ENCODE data around the gene MICOS13. TPM values are rescaled to one million over a fixed set of nuclear protein-coding genes. Genes with fewer than 3 reads are reported as not detected.

MICOS13 gene
- total RNA-seq, 2 experiments from 2014 or later: 38.7 to 39.5 TPM

GRCh38 chr19:5697022-5697889 is 16.9 kb upstream of the MICOS13 start:
- ChIA-PET POLR2A (interaction anchor here (2.2 to 2.8 kb wide), 2 partner anchors 11 to 16 kb away, joined by 7 to 10 read pairs; no protein-coding TSS in a partner anchor), CTCF (no interaction called here)
- H3K27ac Mint-ChIP-seq: no peak overlapping the region
- H3K27me3 Mint-ChIP-seq: no peaks in the 10 kb centered on the region
- peaks cover 13% of the 10 kb centered on the region for H3K4me1 Mint-ChIP-seq
- H3K36me3 Mint-ChIP-seq (ENCODE audit: low read depth): peaks cover 53% of the 10 kb centered on the region
- H3K4me3 Mint-ChIP-seq: no peak overlapping the region
- no peaks in the 10 kb centered on the region for H3K9me3 Mint-ChIP-seq
- no peak for DNase-seq

GRCh38 chr19:5696196-5697021 is 16.1 kb upstream of the MICOS13 start:
- Mint-ChIP-seq H3K4me3 (no peak overlapping the region), H3K9me3 (no peaks in the 10 kb centered on the region), H3K27ac (no peak overlapping the region), H3K27me3 (no peaks in the 10 kb centered on the region), H3K36me3 (ENCODE audit: low read depth) (peaks cover 54% of the 10 kb centered on the region), H3K4me1 (peaks cover 18% of the 10 kb centered on the region)
- DNase-seq: no peak
- ChIA-PET POLR2A (interaction anchor here (0.9 to 2.8 kb wide), 2 partner anchors 17 to 22 kb away, joined by 4 to 10 read pairs; no protein-coding TSS in a partner anchor), CTCF (no interaction called here)

- POLR2A ChIA-PET: interaction anchor here (0.9 kb wide), 1 partner anchor 23 kb away, joined by 4 read pairs; no protein-coding TSS in a partner anchor
- no peak for DNase-seq
- Mint-ChIP-seq H3K36me3 (ENCODE audit: low read depth) (peaks cover 54% of the 10 kb centered on the region), H3K4me3 (no peak overlapping the region), H3K27ac (no peak overlapping the region), H3K27me3 (no peaks in the 10 kb centered on the region), H3K9me3 (no peaks in the 10 kb centered on the region), H3K4me1 (peaks cover 23% of the 10 kb centered on the region)
- CTCF ChIA-PET: no interaction called here
These were observed 15.4 kb upstream of the MICOS13 start for GRCh38 chr19:5695649-5696195.

GRCh38 chr19:5694956-5695648 is 14.8 kb upstream of the MICOS13 start:
- Mint-ChIP-seq H3K36me3 (ENCODE audit: low read depth) (peaks cover 57% of the 10 kb centered on the region), H3K27me3 (no peaks in the 10 kb centered on the region), H3K27ac (no peak overlapping the region), H3K4me3 (no peak overlapping the region), H3K9me3 (no peaks in the 10 kb centered on the region), H3K4me1 (peaks cover 24% of the 10 kb centered on the region)
- DNase-seq: no peak
- ChIA-PET CTCF (no interaction called here), POLR2A (interaction anchor here (0.9 kb wide), 1 partner anchor 24 kb away, joined by 4 read pairs; no protein-coding TSS in a partner anchor)

GRCh38 chr19:5694167-5694955 is 14.0 kb upstream of the MICOS13 start:
- ChIA-PET CTCF (no interaction called here), POLR2A (interaction anchor here (1.1 kb wide), 1 partner anchor 86 kb away, joined by 3 read pairs; no protein-coding TSS in a partner anchor)
- Mint-ChIP-seq H3K27ac (no peak overlapping the region), H3K4me1 (peaks cover 29% of the 10 kb centered on the region), H3K27me3 (no peaks in the 10 kb centered on the region), H3K4me3 (no peak overlapping the region), H3K36me3 (ENCODE audit: low read depth) (peaks cover 58% of the 10 kb centered on the region), H3K9me3 (no peaks in the 10 kb centered on the region)
- no peak for DNase-seq

GRCh38 chr19:5693195-5694166 is 13.2 kb upstream of the MICOS13 start:
- H3K4me3 Mint-ChIP-seq: peak overlapping the region; percentile 90
- peaks cover 31% of the 10 kb centered on the region for H3K4me1 Mint-ChIP-seq
- peak overlapping the region; percentile 44 for H3K27ac Mint-ChIP-seq
- ChIA-PET POLR2A (interaction anchor here (1.1 kb wide), 1 partner anchor 87 kb away, joined by 3 read pairs; no protein-coding TSS in a partner anchor), CTCF (no interaction called here)
- no peaks in the 10 kb centered on the region for H3K9me3 Mint-ChIP-seq
- no peaks in the 10 kb centered on the region for H3K27me3 Mint-ChIP-seq
- H3K36me3 Mint-ChIP-seq (ENCODE audit: low read depth): peaks cover 51% of the 10 kb centered on the region
- DNase-seq: no peak

GRCh38 chr19:5692723-5693194 is 12.4 kb upstream of the MICOS13 start:
- H3K4me1 Mint-ChIP-seq: peaks cover 35% of the 10 kb centered on the region
- peak overlapping the region; percentile 90 for H3K4me3 Mint-ChIP-seq
- POLR2A ChIA-PET: interaction anchor here (1.1 kb wide), 1 partner anchor 88 kb away, joined by 3 read pairs; no protein-coding TSS in a partner anchor
- CTCF ChIA-PET: no interaction called here
- no peak for DNase-seq
- H3K9me3 Mint-ChIP-seq: no peaks in the 10 kb centered on the region
- H3K27me3 Mint-ChIP-seq: no peaks in the 10 kb centered on the region
- H3K36me3 Mint-ChIP-seq (ENCODE audit: low read depth): peaks cover 51% of the 10 kb centered on the region
- peak overlapping the region; percentile 65 for H3K27ac Mint-ChIP-seq

GRCh38 chr19:5691822-5692722 is 11.8 kb upstream of the MICOS13 start:
- Mint-ChIP-seq H3K9me3 (no peaks in the 10 kb centered on the region), H3K36me3 (ENCODE audit: low read depth) (peaks cover 49% of the 10 kb centered on the region), H3K27me3 (no peaks in the 10 kb centered on the region), H3K4me3 (peak overlapping the region; percentile 90), H3K27ac (peak overlapping the region; percentile 91), H3K4me1 (peaks cover 36% of the 10 kb centered on the region)
- DNase-seq: no peak
- ChIA-PET CTCF (interaction anchor here (0.6 to 1.3 kb wide), 3 partner anchors 22 to 144 kb away, joined by 3 to 4 read pairs (median 3); no protein-coding TSS in a partner anchor), POLR2A (interaction anchor here (0.9 to 4.1 kb wide), 10 partner anchors 10 to 136 kb away, joined by 3 to 109 read pairs (median 8); partner anchors contain the start of genes CATSPERD, DUS3L, LONP1 and SAFB)

- H3K27ac Mint-ChIP-seq: peak overlapping the region; percentile 91
- H3K4me1 Mint-ChIP-seq: peaks cover 41% of the 10 kb centered on the region
- no peaks in the 10 kb centered on the region for H3K9me3 Mint-ChIP-seq
- no peaks in the 10 kb centered on the region for H3K27me3 Mint-ChIP-seq
- ChIA-PET CTCF (interaction anchor here (0.6 to 2.8 kb wide), 7 partner anchors 18 to 213 kb away, joined by 3 to 76 read pairs (median 4); partner anchors contain the start of genes CATSPERD, LONP1 and VMAC), POLR2A (interaction anchor here (0.8 to 4.1 kb wide), 16 partner anchors 8 to 734 kb away, joined by 3 to 109 read pairs (median 6); partner anchors contain the start of genes CATSPERD, DUS3L, KHSRP and LONP1)
- H3K36me3 Mint-ChIP-seq (ENCODE audit: low read depth): peaks cover 43% of the 10 kb centered on the region
- peak overlapping the region; percentile 90 for H3K4me3 Mint-ChIP-seq
- peak; percentile 47 for DNase-seq
These were observed 10.9 kb upstream of the MICOS13 start for GRCh38 chr19:5690955-5691821.

Measured in activated CD4-positive, alpha-beta memory T cell treated with anti-CD3 and anti-CD28 coated beads, Interleukin-2, amount 10 ng/mL, durations not matched to agents 7 days and 5 days (primary cell).